GM19239 (cell line): Measurements from ENCODE around the gene CCNT1.
"Not testable (repeated sequence)": the region's sequence is repeated elsewhere in the genome, so short reads cannot be mapped to it uniquely, and the experiment has no call there.

Source experiments
- DNase-seq: peaks from one replicate; pipeline ENCODE4 v3.0.0; 2011; ENCODE audit warnings: low spot score; ENCODE audit not compliant: insufficient read length
- FAIRE-seq: peaks from 2 replicates; lab custom pipeline; 2011; peaks lifted over from hg19 to GRCh38; lab: Jason Lieb, UNC

CCNT1 gene

GRCh38 chr12:48645354-48645753 is 71.2 kb downstream of the CCNT1 start:
- DNase-seq, FAIRE-seq: not testable (repeated sequence)

GRCh38 chr12:48643011-48643410 is 73.5 kb downstream of the CCNT1 start:
- no peak for DNase-seq
- no peak for FAIRE-seq

GRCh38 chr12:48641752-48642555 is 74.6 kb downstream of the CCNT1 start:
- DNase-seq, FAIRE-seq: not testable (repeated sequence)

GRCh38 chr12:48640854-48641253 is 75.7 kb downstream of the CCNT1 start:
- FAIRE-seq: no peak
- no peak for DNase-seq

GRCh38 chr12:48640428-48640827 is 76.1 kb downstream of the CCNT1 start:
- FAIRE-seq (no peak), DNase-seq (no peak)
